K562 (cell line): ENCODE results near the gene FA2H. TPM values are rescaled to one million over a fixed set of nuclear protein-coding genes. Genes with fewer than 3 reads are reported as not detected.

Source experiments
- ATAC-seq: fragments of 200-7000 bp; cut with Tn5 transposase; 3 replicates; pipeline ENCODE4 v1.9.1; 2020; ENCODE audit warnings: moderate library complexity
- BruUV-seq: library from RNA; stranded (reverse); fragments of 400-500 nt; replicated peaks from 2 replicates; lab custom pipeline; 2021; lab: Mats Ljungman, UMichigan
- CTCF ChIA-PET: fragments of 300-600 bp; formaldehyde crosslinking; extraction: SDS; loops from one replicate; lab custom pipeline; 2021; ENCODE audit warnings: low intra/inter-chr PET ratio; lab: Yijun Ruan, JAX
- POLR2A ChIA-PET: fragments of 300-600, 350-650 bp; sonication (Branson Sonifier 250); formaldehyde crosslinking; extraction: SDS; loops from one replicate; lab custom pipeline; 2021; ENCODE audit warnings: antibody characterized with exemption, inconsistent platforms; lab: Yijun Ruan, JAX
- DNase-seq, 4 experiments: peaks; one replicate each; pipeline versions ENCODE4 v3.0.0 to v3.0.0-alpha.2; 2011 to 2018; ENCODE audit warnings: low spot score in 3 of 4, mixed read lengths in 3 of 4; ENCODE audit errors: extremely low read depth in 1 of 4
- FAIRE-seq: peaks from 2 replicates; lab custom pipeline; 2011; peaks lifted over from hg19 to GRCh38; lab: Jason Lieb, UNC
- H2AFZ ChIP-seq: 2 replicates; pipeline ENCODE4 v1.6.0; 2011; ENCODE audit warnings: low read depth, low read length, control low read depth, inconsistent platforms
- H3K27ac ChIP-seq: fragments of 200-600 bp; 3 replicates; pipeline ENCODE4 v1.8.0; 2011; ENCODE audit warnings: low read depth, mild to moderate bottlenecking, control low read depth, inconsistent platforms, low read length, moderate library complexity, mixed read lengths; ENCODE audit errors: extremely low read depth
- H3K27me3 ChIP-seq, 2 experiments: fragments of 300-600 bp in 1 of 2; 2 replicates in 1 of 2; 3 replicates in 1 of 2; pipeline versions ENCODE4 v1.6.0 to v1.8.0; 2011; ENCODE audit warnings: inconsistent platforms in 2 of 2, low read length in 2 of 2, mild to moderate bottlenecking in 1 of 2, mixed read lengths in 1 of 2, moderate library complexity in 1 of 2; ENCODE audit not compliant: control insufficient read depth in 2 of 2, insufficient read depth in 2 of 2
- H3K36me3 ChIP-seq: fragments of 300-600 bp; 3 replicates; pipeline ENCODE4 v1.8.0; 2011; ENCODE audit warnings: mild to moderate bottlenecking, low read length, inconsistent platforms; ENCODE audit not compliant: control insufficient read depth, insufficient read depth
- H3K4me1 ChIP-seq, 2 experiments: fragments of 200-600 bp in 1 of 2; replicated peaks in 1 of 2; 2 replicates in 1 of 2; 3 replicates in 1 of 2; pipeline versions ENCODE4 v1.5.1 to v1.8.0; 2011; ENCODE audit warnings: inconsistent platforms in 2 of 2, low read length in 2 of 2, mild to moderate bottlenecking in 1 of 2, mixed read lengths in 1 of 2, moderate library complexity in 1 of 2; ENCODE audit not compliant: control insufficient read depth in 2 of 2, insufficient read depth in 2 of 2
- H3K4me2 ChIP-seq: 2 replicates; pipeline ENCODE4 v1.6.1; 2011; ENCODE audit warnings: low read length, control low read depth, inconsistent platforms, mixed read lengths; ENCODE audit not compliant: insufficient read depth
- H3K4me3 ChIP-seq: fragments of 200-600 bp; sonication (generic), shearing (Covaris generic); 2 replicates; pipeline ENCODE4 v1.5.1; 2016; ENCODE audit warnings: control low read depth, inconsistent platforms
- H3K79me2 ChIP-seq: fragments of 200-600 bp; 3 replicates; pipeline ENCODE4 v1.8.0; 2011; ENCODE audit warnings: low read length, inconsistent platforms; ENCODE audit not compliant: control insufficient read depth, insufficient read depth
- H3K9ac ChIP-seq, 2 experiments: 2 replicates each; pipeline versions ENCODE4 v1.6.0 to v1.6.1; 2011; ENCODE audit warnings: low read depth in 2 of 2, low read length in 2 of 2, control low read depth in 1 of 2, inconsistent platforms in 1 of 2, mild to moderate bottlenecking in 1 of 2, mixed read lengths in 1 of 2; ENCODE audit not compliant: insufficient read depth in 1 of 2
- H3K9me1 ChIP-seq: one replicate; pipeline ENCODE4 v1.6.0; 2011; ENCODE audit warnings: inconsistent platforms, mild to moderate bottlenecking, low read length, moderate library complexity; ENCODE audit not compliant: control insufficient read depth, insufficient read depth
- H3K9me3 ChIP-seq: replicated peaks from 2 replicates; pipeline ENCODE4 v1.5.1; 2011; ENCODE audit warnings: low read depth, low read length, inconsistent platforms; ENCODE audit not compliant: control insufficient read depth, insufficient read depth
- H4K20me1 ChIP-seq: replicated peaks from 2 replicates; pipeline ENCODE4 v1.6.1; 2011; ENCODE audit warnings: low read length, inconsistent platforms, mixed read lengths; ENCODE audit not compliant: control insufficient read depth, insufficient read depth
- BACH1 ChIP-seq: fragments of 200-800 bp; sonication (Bioruptor generic); IDR thresholded peaks from 2 replicates; pipeline ENCODE4 v1.6.1; 2016; ENCODE audit warnings: missing genetic modification characterization, missing compliant biosample characterization
- BDP1 ChIP-seq: IDR thresholded peaks from 3 replicates; pipeline ENCODE4 v1.6.1; 2011; ENCODE audit not compliant: insufficient read length, insufficient read depth
- HDAC6 ChIP-seq: IDR thresholded peaks from 2 replicates; pipeline ENCODE4 v1.6.1; 2012; ENCODE audit warnings: low read depth, mild to moderate bottlenecking, control low read depth, inconsistent platforms, low read length, moderate library complexity
- IRF2 ChIP-seq: sonication (generic); formaldehyde crosslinking; IDR thresholded peaks from 2 replicates; pipeline ENCODE4 v1.8.1; 2022; ENCODE audit warnings: mild to moderate bottlenecking, missing genetic modification reagents
- MBD2 ChIP-seq: sonication (generic); IDR thresholded peaks from 2 replicates; pipeline ENCODE4 v1.6.1; 2016; ENCODE audit warnings: low read depth, borderline replicate concordance
- MIER1 ChIP-seq: fragments of 450-650 bp; IDR thresholded peaks from 2 replicates; pipeline ENCODE4 v1.6.1; 2016; ENCODE audit warnings: antibody characterized with exemption, mild to moderate bottlenecking, low read depth
- MTA1 ChIP-seq: fragments of 450-650 bp; IDR thresholded peaks from 2 replicates; pipeline ENCODE4 v1.6.1; 2017; ENCODE audit warnings: borderline replicate concordance
- NR2C1 ChIP-seq, 2 experiments: fragments of 450-650 bp; IDR thresholded peaks; 2 replicates each; pipeline ENCODE4 v1.6.1; 2017; ENCODE audit warnings: mild to moderate bottlenecking in 2 of 2, antibody characterized with exemption in 1 of 2, inconsistent platforms in 1 of 2, missing compliant biosample characterization in 1 of 2, missing genetic modification characterization in 1 of 2
- RBM14 ChIP-seq: fragments of 200-400 bp; formaldehyde crosslinking; IDR thresholded peaks from 2 replicates; pipeline ENCODE4 v1.6.1; 2018; ENCODE audit warnings: low read depth, mild to moderate bottlenecking, low read length, moderate library complexity, borderline replicate concordance; ENCODE audit not compliant: insufficient read depth
- SIX5 ChIP-seq, 2 experiments: IDR thresholded peaks; 2 replicates each; pipeline ENCODE4 v1.6.1; 2011; ENCODE audit warnings: low read length in 2 of 2, borderline replicate concordance in 1 of 2, low read depth in 1 of 2, mild to moderate bottlenecking in 1 of 2, moderate library complexity in 1 of 2; ENCODE audit not compliant: insufficient read depth in 1 of 2
- U2AF2 ChIP-seq: fragments of 200-400 bp; formaldehyde crosslinking; optimal IDR thresholded peaks from 2 replicates; pipeline ENCODE3; 2017; ENCODE audit warnings: low read depth, mild to moderate bottlenecking, low read length
- YBX1 ChIP-seq: fragments of 450-650 bp; IDR thresholded peaks from 2 replicates; pipeline ENCODE4 v1.7.1; 2016; ENCODE audit warnings: mild to moderate bottlenecking
- ZNF224 ChIP-seq: sonication (generic); formaldehyde crosslinking; IDR thresholded peaks from 2 replicates; pipeline ENCODE4 v1.8.0; 2022; ENCODE audit warnings: mild to moderate bottlenecking, missing genetic modification reagents
- WGBS: fragments of 100-300 bp; shearing (Covaris generic); methylation state at CpG from one replicate; pipeline ENCODE4 v1.1.6; 2016; ENCODE audit warnings: low coverage, mixed read lengths; ENCODE audit not compliant: insufficient coverage; ENCODE audit errors: missing lambda C conversion rate; 5-methylcytosine and 5-hydroxymethylcytosine counted together
- in situ Hi-C: fragments of 300-500 bp; cut with MboI; formaldehyde crosslinking; loops from 4 replicates; pipeline ENCODE4 v1.15.0; 2018; ENCODE audit warnings: inconsistent platforms, mixed read lengths
- intact Hi-C: fragments of 100-400 bp; cut with micrococcal nuclease; formaldehyde crosslinking; loops from 2 replicates; pipeline ENCODE4 v1.14.2; 2022
- polyA plus RNA-seq, 8 experiments: library from polyadenylated mRNA; depleted of rRNA in 4 of 8; stranded (reverse) in 5 of 8; unstranded in 3 of 8; fragments of >200 nt; fragmentation: Nextera tagmentation in 2 of 8; fragmentation: Illumina TruSeq in 1 of 8; extraction: Ambion mirVana in 2 of 8; extraction: Trizol in 1 of 8; gene quantifications; 2 replicates each; pipeline versions ENCODE4 v1.2.1 to v1.2.3, GENCODE V29; 2011 to 2014; ENCODE audit warnings: inconsistent platforms in 1 of 8, missing spikeins in 1 of 8
- total RNA-seq, 7 experiments: library from RNA; depleted of rRNA in 6 of 7; stranded (reverse); fragments of >200 nt in 6 of 7; fragmentation: Illumina TruSeq in 2 of 7; extraction: Trizol in 2 of 7; gene quantifications; 2 replicates each; pipeline versions ENCODE4 v1.2.1 to v1.2.3, GENCODE V29; 2011 to 2021; ENCODE audit warnings: low replicate concordance in 1 of 7
- TF ChIP-seq, protein P1 (sequence below): fragments of 250-450 bp; sonication (Bioruptor Pico); IDR thresholded peaks from 2 replicates; pipeline ENCODE4 v1.4.0; 2020; ENCODE audit warnings: borderline replicate concordance
- TF ChIP-seq, protein P2 (sequence below): fragments of 250-450 bp; sonication (Bioruptor Pico); IDR thresholded peaks from 2 replicates; pipeline ENCODE4 v1.8.0; 2022; ENCODE audit warnings: moderate library complexity, mild to moderate bottlenecking, inconsistent platforms
- TF ChIP-seq, protein P3 (sequence below): fragments of 450-650 bp; IDR thresholded peaks from 2 replicates; pipeline ENCODE4 v1.6.1; 2017; ENCODE audit warnings: mild to moderate bottlenecking, moderate library complexity
- TF ChIP-seq, protein P4 (sequence below), 3 experiments: IDR thresholded peaks in 2 of 3; conservative IDR thresholded peaks in 1 of 3; 2 replicates each; pipeline ENCODE4 v1.5.1; 2011 to 2012; ENCODE audit warnings: low read length in 3 of 3, mild to moderate bottlenecking in 3 of 3, control low read depth in 2 of 3, improper control_type of control experiment in 1 of 3, inconsistent platforms in 1 of 3, low read depth in 1 of 3, mixed read lengths in 1 of 3, moderate library complexity in 1 of 3; ENCODE audit not compliant: insufficient read depth in 2 of 3

The FA2H gene
- total and polyA plus RNA-seq, 9 of the 15 experiments (the other 6 are each of a cell fraction or from before 2014, with no cell fraction given): not detected

DNA sequence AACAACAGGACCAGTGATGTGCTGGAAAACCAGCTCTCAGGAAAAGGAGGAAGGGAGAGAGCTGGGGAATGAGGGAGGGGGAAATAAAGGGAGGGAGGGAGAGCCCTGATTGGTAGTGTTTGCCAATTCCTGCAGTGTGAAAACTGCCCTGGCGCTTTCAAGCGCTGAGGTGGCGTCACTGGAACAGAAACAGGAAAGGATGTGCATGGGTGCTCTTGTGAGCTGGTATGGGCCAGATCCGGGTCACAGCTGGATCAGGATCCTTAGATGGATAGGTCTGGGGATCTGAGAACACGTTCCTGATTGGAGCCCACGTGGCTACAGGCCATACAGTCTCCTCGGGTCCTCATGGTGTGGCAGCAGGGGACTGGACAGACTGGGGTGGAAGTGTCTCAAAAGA is 57.3 kb downstream of the FA2H start:
- CTCF ChIA-PET: no interaction called here
- TF ChIP-seq ZNF224 (CRISPR knock-in tag) (no peak), RBM14 (no peak), BACH1 (tag) (no peak), BDP1 (no peak), MTA1 (no peak), U2AF2 (no peak), NR2C1 (IDR thresholded peaks at IDR 0.05) (no peak), NR2C1 (tag; IDR thresholded peaks at IDR 0.05) (no peak), HDAC6 (no peak), MIER1 (no peak), SIX5 (IDR thresholded peaks at IDR 0.05; ENCODE audit: borderline replicate concordance in 1 of 2, insufficient read depth in 1 of 2, low read depth in 1 of 2, low read length in 2 of 2) (no peak), YBX1 (no peak), MBD2 (no peak), IRF2 (CRISPR knock-in tag) (no peak)
- TF ChIP-seq, protein P1, sequence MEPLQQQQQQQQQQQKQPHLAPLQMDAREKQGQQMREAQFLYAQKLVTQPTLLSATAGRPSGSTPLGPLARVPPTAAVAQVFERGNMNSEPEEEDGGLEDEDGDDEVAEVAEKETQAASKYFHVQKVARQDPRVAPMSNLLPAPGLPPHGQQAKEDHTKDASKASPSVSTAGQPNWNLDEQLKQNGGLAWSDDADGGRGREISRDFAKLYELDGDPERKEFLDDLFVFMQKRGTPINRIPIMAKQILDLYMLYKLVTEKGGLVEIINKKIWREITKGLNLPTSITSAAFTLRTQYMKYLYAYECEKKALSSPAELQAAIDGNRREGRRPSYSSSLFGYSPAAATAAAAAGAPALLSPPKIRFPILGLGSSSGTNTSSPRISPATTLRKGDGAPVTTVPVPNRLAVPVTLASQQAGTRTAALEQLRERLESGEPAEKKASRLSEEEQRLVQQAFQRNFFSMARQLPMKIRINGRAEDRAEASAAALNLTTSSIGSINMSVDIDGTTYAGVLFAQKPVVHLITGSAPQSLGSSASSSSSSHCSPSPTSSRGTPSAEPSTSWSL: no peak
- TF ChIP-seq, protein P2, sequence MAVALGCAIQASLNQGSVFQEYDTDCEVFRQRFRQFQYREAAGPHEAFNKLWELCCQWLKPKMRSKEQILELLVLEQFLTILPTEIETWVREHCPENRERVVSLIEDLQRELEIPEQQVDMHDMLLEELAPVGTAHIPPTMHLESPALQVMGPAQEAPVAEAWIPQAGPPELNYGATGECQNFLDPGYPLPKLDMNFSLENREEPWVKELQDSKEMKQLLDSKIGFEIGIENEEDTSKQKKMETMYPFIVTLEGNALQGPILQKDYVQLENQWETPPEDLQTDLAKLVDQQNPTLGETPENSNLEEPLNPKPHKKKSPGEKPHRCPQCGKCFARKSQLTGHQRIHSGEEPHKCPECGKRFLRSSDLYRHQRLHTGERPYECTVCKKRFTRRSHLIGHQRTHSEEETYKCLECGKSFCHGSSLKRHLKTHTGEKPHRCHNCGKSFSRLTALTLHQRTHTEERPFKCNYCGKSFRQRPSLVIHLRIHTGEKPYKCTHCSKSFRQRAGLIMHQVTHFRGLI (CRISPR knock-in tag): no peak
- TF ChIP-seq, protein P3, sequence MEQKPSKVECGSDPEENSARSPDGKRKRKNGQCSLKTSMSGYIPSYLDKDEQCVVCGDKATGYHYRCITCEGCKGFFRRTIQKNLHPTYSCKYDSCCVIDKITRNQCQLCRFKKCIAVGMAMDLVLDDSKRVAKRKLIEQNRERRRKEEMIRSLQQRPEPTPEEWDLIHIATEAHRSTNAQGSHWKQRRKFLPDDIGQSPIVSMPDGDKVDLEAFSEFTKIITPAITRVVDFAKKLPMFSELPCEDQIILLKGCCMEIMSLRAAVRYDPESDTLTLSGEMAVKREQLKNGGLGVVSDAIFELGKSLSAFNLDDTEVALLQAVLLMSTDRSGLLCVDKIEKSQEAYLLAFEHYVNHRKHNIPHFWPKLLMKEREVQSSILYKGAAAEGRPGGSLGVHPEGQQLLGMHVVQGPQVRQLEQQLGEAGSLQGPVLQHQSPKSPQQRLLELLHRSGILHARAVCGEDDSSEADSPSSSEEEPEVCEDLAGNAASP: no peak
- TF ChIP-seq, protein P4, sequence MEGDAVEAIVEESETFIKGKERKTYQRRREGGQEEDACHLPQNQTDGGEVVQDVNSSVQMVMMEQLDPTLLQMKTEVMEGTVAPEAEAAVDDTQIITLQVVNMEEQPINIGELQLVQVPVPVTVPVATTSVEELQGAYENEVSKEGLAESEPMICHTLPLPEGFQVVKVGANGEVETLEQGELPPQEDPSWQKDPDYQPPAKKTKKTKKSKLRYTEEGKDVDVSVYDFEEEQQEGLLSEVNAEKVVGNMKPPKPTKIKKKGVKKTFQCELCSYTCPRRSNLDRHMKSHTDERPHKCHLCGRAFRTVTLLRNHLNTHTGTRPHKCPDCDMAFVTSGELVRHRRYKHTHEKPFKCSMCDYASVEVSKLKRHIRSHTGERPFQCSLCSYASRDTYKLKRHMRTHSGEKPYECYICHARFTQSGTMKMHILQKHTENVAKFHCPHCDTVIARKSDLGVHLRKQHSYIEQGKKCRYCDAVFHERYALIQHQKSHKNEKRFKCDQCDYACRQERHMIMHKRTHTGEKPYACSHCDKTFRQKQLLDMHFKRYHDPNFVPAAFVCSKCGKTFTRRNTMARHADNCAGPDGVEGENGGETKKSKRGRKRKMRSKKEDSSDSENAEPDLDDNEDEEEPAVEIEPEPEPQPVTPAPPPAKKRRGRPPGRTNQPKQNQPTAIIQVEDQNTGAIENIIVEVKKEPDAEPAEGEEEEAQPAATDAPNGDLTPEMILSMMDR (IDR thresholded peaks at IDR 0.05 in 2 of 3, conservative IDR thresholded peaks at IDR 0.05 in 1 of 3; ENCODE audit: insufficient read depth in 2 of 3, low read depth in 1 of 3, low read length in 3 of 3): no peak

More for the DNA sequence above, 57.3 kb downstream of the FA2H start:
- no peaks in the 10 kb centered on the region for H4K20me1 ChIP-seq
- ATAC-seq (no peak), DNase-seq (no peak), FAIRE-seq (no peak)
- H3K9ac ChIP-seq: no peak overlapping the region
- WGBS: 6% methylated on average over 7 of the region's 7 CpGs
- H2AFZ ChIP-seq: no peak overlapping the region
- no TSS peak for BruUV-seq
- no peaks in the 10 kb centered on the region for H3K9me1 ChIP-seq
- POLR2A ChIA-PET: interaction anchor here (0.6 kb wide), 2 partner anchors 39 to 110 kb away, joined by 3 read pairs; partner anchors contain the start of gene GLG1
- H3K27me3 ChIP-seq: peaks cover 22 to 56% of the 10 kb centered on the region in 2 experiments; a peak in 4 of 5 replicates
- H3K4me1 ChIP-seq: peaks cover 0 to 20% of the 10 kb centered on the region in 2 experiments; a peak in 2 of 5 replicates
- no peaks in the 10 kb centered on the region for H3K79me2 ChIP-seq
- no peaks in the 10 kb centered on the region for H3K9me3 ChIP-seq
- no peak overlapping the region for H3K4me2 ChIP-seq
- intact Hi-C loops (no loop called here), in situ Hi-C loops (loop anchor here (25.0 kb wide), 1 partner anchor 420 kb away; the partner anchor contains the start of gene ZFP1)
- H3K27ac ChIP-seq: no peak overlapping the region
- no peaks in the 10 kb centered on the region for H3K36me3 ChIP-seq
- H3K4me3 ChIP-seq: no peak overlapping the region
